Medulla oblongata (tissue), 1 donor: ENCODE data around the gene RAD51B.

Experiments used
- DNase-seq: peaks from one replicate; pipeline ENCODE4 v3.0.0-alpha.2; 2015; ENCODE audit errors: extremely low spot score

The RAD51B gene

DNA sequence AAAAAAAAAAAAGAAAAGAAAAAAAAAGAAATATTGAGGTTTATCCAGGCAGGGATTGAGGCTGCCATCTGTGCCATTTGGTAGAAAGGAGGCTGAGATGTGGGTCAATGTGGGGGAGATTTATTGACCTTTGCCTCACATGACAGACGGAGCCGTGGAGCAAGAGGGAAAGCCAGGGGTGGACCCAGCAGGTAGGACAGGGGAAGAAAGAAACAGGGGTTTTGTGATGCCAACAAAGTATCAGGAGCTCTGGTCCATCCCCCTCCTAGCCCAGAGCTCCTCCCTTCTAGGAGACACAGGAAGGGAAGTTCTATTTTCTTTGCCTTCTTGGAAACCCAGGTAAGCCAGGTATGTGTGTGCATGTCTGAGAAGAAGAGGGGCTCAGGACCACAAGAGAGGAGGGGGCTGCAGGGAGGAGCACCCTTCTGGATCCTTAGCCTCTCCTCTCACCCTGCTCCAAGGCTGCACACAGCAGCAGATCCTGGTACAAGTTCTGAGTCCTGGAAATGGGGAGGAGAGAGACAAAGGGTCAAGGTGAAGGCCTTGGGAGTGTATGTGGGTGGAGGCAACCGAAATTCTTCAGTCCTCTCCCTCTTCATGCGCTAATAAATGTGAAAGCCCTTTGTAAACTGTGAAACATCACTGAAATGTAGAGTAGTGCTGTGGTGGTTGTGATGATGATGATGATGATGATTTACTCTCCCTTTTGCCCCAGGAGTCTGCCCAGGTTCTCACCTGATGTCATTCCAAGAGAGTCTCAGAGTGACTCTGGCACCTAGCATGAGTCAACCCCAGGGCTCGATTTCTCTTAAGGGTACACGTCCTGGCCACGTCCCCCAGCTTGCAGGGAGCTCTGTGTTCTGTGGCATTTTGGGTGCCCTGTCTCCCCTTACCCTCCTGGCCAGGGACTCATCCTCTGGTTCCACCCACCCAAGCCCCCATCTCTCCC lies 947.0 kb downstream of the RAD51B start:
- no peak for DNase-seq

GRCh38 chr14:68767248-68767645 lies 947.7 kb downstream of the RAD51B start:
- DNase-seq: no peak

DNA sequence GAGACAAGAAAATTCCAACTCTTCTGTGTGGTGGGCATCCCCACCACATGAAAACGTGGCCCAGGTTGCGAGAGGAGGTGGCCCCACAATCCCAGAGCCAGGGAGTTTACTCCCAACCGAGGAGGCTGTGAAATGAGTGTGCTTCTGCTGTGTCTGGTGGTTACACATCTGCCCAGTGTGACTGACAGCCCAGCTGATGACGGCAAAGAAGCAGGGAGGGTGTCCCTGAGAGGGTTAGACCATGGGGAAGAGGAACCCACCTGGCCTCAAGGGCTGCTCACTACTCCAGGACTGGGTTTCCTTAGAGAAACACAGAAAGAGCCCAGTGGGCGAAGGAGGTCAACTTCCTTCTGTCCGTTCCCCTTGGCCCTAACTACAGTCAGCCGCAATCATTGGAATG lies 948.7 kb downstream of the RAD51B start:
- no peak for DNase-seq

DNA sequence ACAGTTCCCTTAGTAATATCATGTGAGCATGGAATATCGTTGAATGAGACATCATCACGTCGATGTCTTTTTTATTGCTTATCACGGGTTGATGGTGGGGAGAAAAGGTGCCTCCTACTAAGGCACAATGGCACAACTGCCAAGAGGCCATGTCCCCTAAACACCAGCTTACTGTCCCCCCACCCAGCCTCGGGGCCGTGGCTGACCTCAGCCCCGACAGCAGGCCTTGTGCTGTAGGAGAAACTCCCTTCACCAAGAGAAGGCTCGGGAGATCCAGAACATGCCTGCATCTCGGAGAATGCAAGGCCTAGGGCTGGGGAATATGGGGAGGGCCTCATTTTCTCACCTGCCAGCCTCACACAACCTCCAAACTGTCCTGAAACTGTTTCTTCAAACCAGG lies 950.5 kb downstream of the RAD51B start:
- DNase-seq: no peak

- DNase-seq: no peak
These were observed 951.1 kb downstream of the RAD51B start for GRCh38 chr14:68770553-68771286.

DNA sequence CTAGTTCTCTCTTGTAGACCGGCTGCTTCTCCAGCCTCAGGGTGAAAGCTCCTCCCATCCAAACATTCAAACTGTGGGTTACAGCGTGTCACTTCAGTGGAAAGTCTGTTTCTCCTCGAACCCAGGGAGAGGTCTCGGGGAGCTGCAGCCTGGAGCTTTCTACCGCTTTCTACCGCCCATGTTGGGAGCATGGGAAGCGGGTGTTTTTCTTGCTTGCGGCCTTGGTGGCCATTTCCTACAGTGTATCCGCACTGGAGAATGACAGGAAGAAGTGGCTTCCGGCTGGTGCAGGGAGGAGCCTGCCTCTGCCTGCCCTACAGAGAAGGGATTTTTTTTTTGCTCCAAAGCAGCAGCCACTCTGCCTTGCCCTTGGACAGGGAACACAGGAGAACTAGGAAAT lies 952.1 kb downstream of the RAD51B start:
- peak; percentile 27 for DNase-seq

- no peak for DNase-seq
These were observed 953.3 kb downstream of the RAD51B start for GRCh38 chr14:68772761-68773381.

DNA sequence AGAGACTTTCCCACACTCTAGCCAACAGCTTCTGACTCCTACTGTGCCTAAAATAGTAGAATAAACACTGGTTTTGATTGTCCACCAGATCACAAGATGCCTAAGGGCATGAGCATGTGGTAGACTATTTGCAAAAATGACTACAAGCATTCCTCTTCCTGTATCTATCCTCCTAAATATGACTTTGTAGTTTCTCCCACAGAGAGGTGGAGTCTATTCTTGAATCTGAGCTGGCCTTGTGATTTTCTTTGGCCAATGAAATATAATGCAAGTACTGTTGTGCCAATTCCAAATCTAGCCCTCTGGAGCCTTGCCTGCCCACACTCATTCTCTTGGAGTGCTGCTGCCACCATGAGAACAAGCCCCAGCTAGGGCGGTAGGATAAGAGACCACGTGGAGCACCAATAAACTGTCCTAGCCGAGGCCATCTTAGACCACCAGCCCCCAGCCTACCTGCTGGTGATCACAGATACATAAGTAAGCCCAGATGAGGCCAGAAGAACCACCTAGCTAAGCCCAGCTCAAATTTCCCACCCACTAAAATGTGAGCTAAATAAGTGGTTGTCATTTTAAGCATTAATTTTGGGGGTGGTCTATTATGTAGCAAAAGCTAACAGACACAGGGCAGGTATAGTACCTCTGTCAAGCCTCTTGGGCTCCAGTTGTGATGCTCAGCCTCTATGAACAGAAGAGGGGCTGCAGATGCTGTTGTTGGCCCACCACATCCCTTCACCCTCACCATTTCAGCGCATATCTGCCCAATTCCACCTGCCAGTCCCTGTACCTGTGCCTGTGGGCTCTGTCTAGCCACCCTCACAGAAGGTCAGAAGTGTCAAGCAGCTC lies 955.4 kb downstream of the RAD51B start:
- no peak for DNase-seq

GRCh38 chr14:68775614-68776126 lies 956.1 kb downstream of the RAD51B start:
- DNase-seq: no peak

DNA sequence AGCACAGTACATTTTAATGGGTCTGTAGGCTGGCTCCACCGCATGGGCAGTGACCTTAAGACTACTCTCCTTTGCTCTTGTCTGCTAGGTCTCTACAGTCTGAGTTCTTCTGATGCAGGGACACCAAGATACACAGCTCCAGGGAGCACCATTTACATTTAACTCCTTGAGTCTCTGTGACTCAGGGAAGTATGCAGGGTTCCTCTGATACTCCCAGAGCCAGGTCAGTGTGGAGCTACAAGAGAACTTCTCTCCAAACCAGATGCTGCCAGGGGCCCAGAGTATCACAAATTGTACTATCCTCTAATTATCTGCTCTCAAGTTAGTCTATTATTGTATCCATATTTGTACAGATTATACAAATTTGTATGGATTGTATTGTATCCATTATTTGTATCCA lies 958.1 kb downstream of the RAD51B start:
- DNase-seq: no peak
